Spleen (tissue), 11 donors: ENCODE measurements around the gene LGALS7. TPM values are rescaled to one million over a fixed set of nuclear protein-coding genes. Genes with fewer than 3 reads are reported as not detected.

Experiments used
- DNase-seq: peaks from one replicate; pipeline ENCODE4 v3.0.0-alpha.2; 2020
- H3K27ac ChIP-seq, 8 donors: fragments of 200-600 bp; sonication (generic) in 7 of 8; 1 replicate in 4 of 8; 2 replicates in 4 of 8; pipeline versions ENCODE4 v1.5.0 to v1.8.0; 2016 to 2021; ENCODE audit warnings: inconsistent platforms in 4 of 8, mild to moderate bottlenecking in 4 of 8, moderate library complexity in 1 of 8
- H3K27me3 ChIP-seq, 7 donors: fragments of 200-600 bp; sonication (generic) in 6 of 7; replicated peaks in 1 of 7; 1 replicate in 4 of 7; 2 replicates in 3 of 7; pipeline versions ENCODE4 v1.5.0 to v1.8.0; 2016 to 2021; ENCODE audit warnings: inconsistent platforms in 3 of 7, mild to moderate bottlenecking in 1 of 7
- H3K36me3 ChIP-seq, 6 donors: fragments of 200-600 bp; sonication (generic) in 5 of 6; 1 replicate in 4 of 6; 2 replicates in 2 of 6; pipeline versions ENCODE4 v1.5.0 to v1.8.0; 2016 to 2021; ENCODE audit warnings: inconsistent platforms in 2 of 6
- H3K4me1 ChIP-seq, 6 donors: fragments of 200-600 bp; sonication (generic) in 5 of 6; 1 replicate in 3 of 6; 2 replicates in 3 of 6; pipeline versions ENCODE4 v1.5.0 to v1.8.0; 2016 to 2021; ENCODE audit warnings: inconsistent platforms in 3 of 6
- H3K4me3 ChIP-seq, 8 donors: fragments of 200-600 bp; sonication (generic) in 7 of 8; 1 replicate in 4 of 8; 2 replicates in 4 of 8; pipeline versions ENCODE4 v1.5.0 to v1.8.0; 2016 to 2021; ENCODE audit warnings: inconsistent platforms in 4 of 8, mild to moderate bottlenecking in 4 of 8, moderate library complexity in 2 of 8
- H3K9me3 ChIP-seq, 8 donors: fragments of 200-600 bp; sonication (generic) in 7 of 8; 1 replicate in 4 of 8; 2 replicates in 4 of 8; pipeline versions ENCODE4 v1.5.0 to v1.8.0; 2016 to 2021; ENCODE audit warnings: inconsistent platforms in 4 of 8
- POLR2A ChIP-seq, 3 donors: fragments of 450-650 bp; IDR thresholded peaks; one replicate each; pipeline ENCODE4 v1.5.1; 2017; ENCODE audit warnings: antibody characterized with exemption in 3 of 3, mild to moderate bottlenecking in 1 of 3
- POLR2AphosphoS5 ChIP-seq, 3 donors: sonication (generic); formaldehyde crosslinking; IDR thresholded peaks; one replicate each; pipeline ENCODE4 v1.5.1; 2017; ENCODE audit warnings: antibody characterized with exemption in 3 of 3
- WGBS, 5 donors: extraction: QIAGEN DNeasy Blood & Tissue Kit in 3 of 5; methylation state at CpG; one replicate each; pipeline versions ENCODE4 v1.1.5 to v1.1.7; 2013 to 2018; 5-methylcytosine and 5-hydroxymethylcytosine counted together
- intact Hi-C: fragments of 100-400 bp; cut with DNase I; formaldehyde crosslinking; loops from one replicate; pipeline ENCODE4 v1.15.0; 2023; ENCODE audit warnings: low total_unique reads
- polyA plus RNA-seq, 3 donors: library from polyadenylated mRNA; stranded (reverse); fragments of 200-250 nt; gene quantifications; one replicate each; pipeline ENCODE4 v1.2.1, GENCODE V29; 2013
- total RNA-seq, 7 donors: library from RNA; depleted of rRNA in 3 of 7; stranded (reverse); fragments of >200 nt in 3 of 7; fragmentation: NEBNext Ultra II Directional in 4 of 7; extraction: Animal tissue kit (Norgen Biotek cat#: 25700) in 4 of 7; gene quantifications; one replicate each; pipeline versions ENCODE4 v1.1.0 to v1.2.1, GENCODE V29; 2016 to 2021
- TF ChIP-seq, protein P1 (sequence below), 11 experiments: fragments of 200-600 bp in 7 of 11; fragments of 450-650 bp in 4 of 11; sonication (generic) in 4 of 11; IDR thresholded peaks in 8 of 11; conservative IDR thresholded peaks in 3 of 11; 1 replicate in 7 of 11; 2 replicates in 4 of 11; pipeline versions ENCODE4 v1.4.0 to v1.8.0; 2016 to 2021; ENCODE audit warnings: antibody characterized with exemption in 11 of 11, inconsistent platforms in 4 of 11, mild to moderate bottlenecking in 1 of 11
- donor health status: healthy with polysubstance abuse.
- donor health status: DM: no; HTN: no; CAD: no; lungs with moderate emphysema.
- donor health status: DM: no; HTN: no; CAD: no.
- donor health status: Bipolar disorder and iron deficiency.
- donor health status: healthy.
- donor health status: DM: no; HTN: no; CAD: no.
- donor health status: DM: yes; HTN: yes; CAD: no.

Gene LGALS7
- total and polyA plus RNA-seq, 10 donors, result 0.52 to 7.4 (median 4.7) TPM; not detected in 6

- no peak for DNase-seq
- H3K4me3 ChIP-seq, result no peak overlapping the region
- H3K36me3 ChIP-seq, result peaks cover 0 to 45% (median 28%) of the 10 kb centered on the region in 6 donors
- peaks cover 27 to 91% (median 80%) of the 10 kb centered on the region in 6 donors for H3K4me1 ChIP-seq
- H3K9me3 ChIP-seq, result no peaks in the 10 kb centered on the region
- intact Hi-C loops, result no loop called here
- TF ChIP-seq POLR2A (IDR thresholded peaks at IDR 0.05) (no peak), POLR2AphosphoS5 (IDR thresholded peaks at IDR 0.05) (no peak)
- TF ChIP-seq, protein P1, sequence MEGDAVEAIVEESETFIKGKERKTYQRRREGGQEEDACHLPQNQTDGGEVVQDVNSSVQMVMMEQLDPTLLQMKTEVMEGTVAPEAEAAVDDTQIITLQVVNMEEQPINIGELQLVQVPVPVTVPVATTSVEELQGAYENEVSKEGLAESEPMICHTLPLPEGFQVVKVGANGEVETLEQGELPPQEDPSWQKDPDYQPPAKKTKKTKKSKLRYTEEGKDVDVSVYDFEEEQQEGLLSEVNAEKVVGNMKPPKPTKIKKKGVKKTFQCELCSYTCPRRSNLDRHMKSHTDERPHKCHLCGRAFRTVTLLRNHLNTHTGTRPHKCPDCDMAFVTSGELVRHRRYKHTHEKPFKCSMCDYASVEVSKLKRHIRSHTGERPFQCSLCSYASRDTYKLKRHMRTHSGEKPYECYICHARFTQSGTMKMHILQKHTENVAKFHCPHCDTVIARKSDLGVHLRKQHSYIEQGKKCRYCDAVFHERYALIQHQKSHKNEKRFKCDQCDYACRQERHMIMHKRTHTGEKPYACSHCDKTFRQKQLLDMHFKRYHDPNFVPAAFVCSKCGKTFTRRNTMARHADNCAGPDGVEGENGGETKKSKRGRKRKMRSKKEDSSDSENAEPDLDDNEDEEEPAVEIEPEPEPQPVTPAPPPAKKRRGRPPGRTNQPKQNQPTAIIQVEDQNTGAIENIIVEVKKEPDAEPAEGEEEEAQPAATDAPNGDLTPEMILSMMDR (IDR thresholded peaks at IDR 0.05 in 8 of 11, conservative IDR thresholded peaks at IDR 0.05 in 3 of 11), result no peak
- H3K27ac ChIP-seq, result peak overlapping the region; percentile 74 to 88 (median 83)
- H3K27me3 ChIP-seq, result peaks cover 0 to 15% (median 0%) of the 10 kb centered on the region in 7 donors
- WGBS, 5 donors, result 86 to 100% (median 93%) methylated on average over 1 of the region's 1 CpG
These were observed 40.1 kb downstream of the LGALS7 start for GRCh38 chr19:38733241-38733492.

DNA sequence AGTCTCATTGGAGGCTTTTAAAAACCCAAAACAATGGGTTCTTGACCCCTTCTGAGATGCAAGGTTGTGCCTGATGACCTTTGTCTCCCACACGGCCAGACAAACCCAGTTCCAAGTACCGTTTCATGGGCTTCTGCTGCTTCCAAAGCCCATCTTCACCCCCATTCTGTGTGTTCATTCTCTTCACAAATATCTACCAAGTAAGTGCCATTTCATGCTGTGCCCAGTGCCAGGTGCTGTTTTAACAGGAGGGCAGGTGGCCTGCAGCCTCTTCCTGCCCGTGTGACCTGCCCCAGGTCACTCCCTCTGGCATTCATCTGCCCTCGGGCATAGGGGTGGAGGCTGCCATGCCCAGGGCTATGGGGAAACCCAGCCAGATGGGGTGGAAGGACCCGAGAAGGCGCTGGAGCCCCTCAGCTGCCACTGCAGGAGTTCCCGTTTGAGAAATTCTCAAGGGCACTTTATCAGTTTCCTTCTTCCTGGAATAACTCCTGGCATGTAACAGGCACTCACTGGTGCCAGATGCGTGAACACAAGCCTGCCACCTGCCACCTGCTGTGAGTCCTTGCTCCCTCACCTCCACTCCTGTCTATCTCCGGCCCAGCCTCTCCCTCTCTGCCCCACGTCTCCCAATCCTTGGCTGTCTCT lies 41.5 kb downstream of the LGALS7 start:
- intact Hi-C loops, result no loop called here
- Histone ChIP-seq H3K36me3 (peaks cover 3 to 59% (median 40%) of the 10 kb centered on the region in 6 donors), H3K4me1 (peaks cover 33 to 95% (median 84%) of the 10 kb centered on the region in 6 donors), H3K9me3 (no peaks in the 10 kb centered on the region), H3K27ac (peak overlapping the region; percentile 74 to 88 (median 83)), H3K27me3 (peaks cover 0 to 8% (median 0%) of the 10 kb centered on the region in 7 donors), H3K4me3 (no peak overlapping the region)
- TF ChIP-seq, protein P1 (IDR thresholded peaks at IDR 0.05 in 8 of 11, conservative IDR thresholded peaks at IDR 0.05 in 3 of 11), result no peak
- TF ChIP-seq POLR2A (IDR thresholded peaks at IDR 0.05) (no peak), POLR2AphosphoS5 (IDR thresholded peaks at IDR 0.05) (peak; percentile 45 to 78 (median 70))
- peak; percentile 70 for DNase-seq
- 65 to 76% (median 68%) methylated on average over 10 of the region's 10 CpGs for WGBS, 5 donors

GRCh38 chr19:38730731-38731589 lies 42.4 kb downstream of the LGALS7 start:
- intact Hi-C loops, result no loop called here
- Histone ChIP-seq H3K27me3 (no peaks in the 10 kb centered on the region), H3K4me1 (peaks cover 36 to 95% (median 85%) of the 10 kb centered on the region in 6 donors), H3K9me3 (no peaks in the 10 kb centered on the region), H3K4me3 (no peak overlapping the region), H3K27ac (peak overlapping the region in 7 of 8 donors; percentile 30 to 88 (median 85)), H3K36me3 (peaks cover 3 to 67% (median 48%) of the 10 kb centered on the region in 6 donors)
- DNase-seq, result no peak
- TF ChIP-seq POLR2AphosphoS5 (IDR thresholded peaks at IDR 0.05) (peak; percentile 17 to 65 (median 40)), POLR2A (IDR thresholded peaks at IDR 0.05) (no peak)
- 82 to 94% (median 89%) methylated on average over 7 to 19 of the region's 19 CpGs for WGBS, 5 donors

DNA sequence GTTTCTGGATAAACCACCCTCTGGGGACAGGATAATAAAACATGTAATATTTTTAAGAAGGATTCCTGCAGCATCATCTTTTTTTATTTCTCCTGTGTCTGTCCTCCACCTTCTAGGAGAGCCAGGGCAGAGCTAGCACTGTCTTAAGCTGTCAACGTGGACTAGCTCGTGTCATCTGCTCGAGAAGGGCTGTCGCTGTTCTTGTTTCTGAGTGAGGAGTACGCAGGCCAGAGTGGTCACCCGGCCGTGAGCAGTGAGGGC lies 42.9 kb downstream of the LGALS7 start:
- Histone ChIP-seq H3K9me3 (no peaks in the 10 kb centered on the region), H3K27me3 (no peaks in the 10 kb centered on the region), H3K4me3 (no peak overlapping the region), H3K4me1 (peaks cover 41 to 99% (median 90%) of the 10 kb centered on the region in 6 donors), H3K27ac (peak overlapping the region in 6 of 8 donors; percentile 30 to 88 (median 86)), H3K36me3 (peaks cover 3 to 73% (median 54%) of the 10 kb centered on the region in 6 donors)
- intact Hi-C loops, result no loop called here
- 89 to 91% (median 90%) methylated on average over 5 to 7 of the region's 7 CpGs for WGBS, 5 donors
- TF ChIP-seq, protein P1 (IDR thresholded peaks at IDR 0.05 in 8 of 11, conservative IDR thresholded peaks at IDR 0.05 in 3 of 11), result no peak
- TF ChIP-seq POLR2AphosphoS5 (IDR thresholded peaks at IDR 0.05), result peak in 1 of 3 donors; percentile 4
- no peak for DNase-seq
